Stimulated activated CD8-positive, alpha-beta memory T cell treated with anti-CD3 and anti-CD28 coated beads, Interleukin-7, amount 100 ng/mL, for 24 hours (primary cell): ENCODE results near the gene GNAS-AS1.

Experiments
- DNase-seq: peaks from one replicate; pipeline ENCODE4 v3.0.0-alpha.2; 2020; ENCODE audit warnings: low read depth

Gene GNAS-AS1

DNA sequence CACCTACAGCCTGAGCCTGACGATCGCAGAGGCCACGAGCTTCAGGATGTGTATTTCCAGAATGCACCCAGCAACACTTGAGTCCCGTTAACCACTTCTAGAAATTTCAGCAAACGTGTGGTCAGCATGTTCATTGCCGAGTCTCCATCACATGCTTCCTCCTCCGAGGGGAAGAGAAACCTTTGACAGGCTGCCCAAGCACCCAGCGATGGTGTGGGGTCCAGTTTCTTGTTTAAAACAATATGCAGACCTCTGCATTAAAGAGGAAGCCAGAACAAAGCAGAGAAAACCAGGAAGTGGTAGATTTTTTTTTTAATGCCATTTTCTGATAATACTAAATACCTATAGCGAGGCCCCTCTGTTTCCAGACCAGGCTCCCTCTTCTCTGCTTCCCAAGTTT is 71.9 kb downstream of the GNAS-AS1 start:
- no peak for DNase-seq

- no peak for DNase-seq
Measured at GRCh38 chr20:58777657-58778056, 73.0 kb downstream of the GNAS-AS1 start.

DNA sequence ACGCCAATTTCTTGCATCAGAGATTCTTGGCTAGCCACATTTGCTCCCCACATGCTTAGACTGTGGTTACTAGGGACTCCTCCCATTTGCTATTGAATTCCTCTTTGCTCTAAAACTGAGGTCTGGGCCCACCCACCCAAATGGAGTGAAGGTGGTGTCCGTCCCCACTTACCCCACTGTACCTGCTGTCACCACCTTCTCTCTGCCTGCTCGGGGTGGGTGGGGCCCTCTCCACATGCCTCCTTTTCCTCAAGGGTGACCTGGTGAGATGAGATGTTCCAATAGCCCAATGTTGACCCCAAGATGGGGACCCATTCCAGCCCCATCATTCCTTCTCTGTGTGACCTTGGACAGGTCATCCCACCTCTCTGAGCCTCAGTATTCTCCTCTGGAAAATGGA is 74.6 kb downstream of the GNAS-AS1 start:
- DNase-seq = no peak

GRCh38 chr20:58775371-58775770 is 75.3 kb downstream of the GNAS-AS1 start:
- no peak for DNase-seq

DNA sequence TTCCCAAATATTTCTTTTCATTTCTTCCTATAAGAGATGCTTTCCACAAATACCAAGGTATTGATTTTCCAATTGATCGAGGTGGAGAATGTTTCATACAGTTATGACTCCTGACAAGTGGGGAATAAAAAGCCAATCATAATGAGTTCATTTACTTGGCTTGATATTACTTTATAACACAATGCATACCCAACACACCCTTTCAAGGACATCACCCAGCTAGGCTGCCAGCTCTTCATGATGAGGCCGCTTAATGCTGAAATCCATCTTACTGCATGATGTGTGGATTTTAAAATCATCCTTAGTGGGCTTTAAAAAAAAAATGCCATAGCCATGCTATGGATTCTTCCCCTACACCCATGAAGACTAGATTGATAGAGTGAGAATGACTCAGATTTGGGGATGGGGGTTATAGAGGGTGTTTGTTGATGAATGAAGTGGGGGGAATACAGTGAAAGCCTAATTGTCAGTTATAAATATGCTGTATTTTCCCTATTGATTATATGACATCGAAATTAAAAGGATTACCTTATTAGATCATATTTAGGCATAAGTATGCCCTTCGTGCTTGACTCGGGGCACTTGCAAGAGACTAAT is 75.9 kb downstream of the GNAS-AS1 start:
- DNase-seq = no peak

DNA sequence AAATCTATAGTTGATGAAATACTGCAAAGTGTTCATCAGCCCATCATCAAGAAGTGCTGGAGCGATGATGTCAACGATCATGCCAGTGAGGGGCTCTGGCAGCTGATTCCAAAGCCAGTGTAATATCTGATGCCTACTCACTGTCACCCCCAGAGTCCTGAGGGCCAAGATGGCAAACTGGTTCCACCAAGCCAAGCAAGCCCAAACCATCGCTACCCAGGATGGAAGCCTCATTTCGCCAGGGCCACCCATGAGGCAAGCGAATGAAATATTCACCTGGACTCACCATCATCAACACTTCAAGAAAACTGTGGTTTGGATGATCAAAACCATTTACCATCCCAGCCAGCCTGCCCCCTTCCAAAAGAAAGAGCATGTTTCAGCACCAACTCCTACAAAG is 76.5 kb downstream of the GNAS-AS1 start:
- DNase-seq = no peak

DNA sequence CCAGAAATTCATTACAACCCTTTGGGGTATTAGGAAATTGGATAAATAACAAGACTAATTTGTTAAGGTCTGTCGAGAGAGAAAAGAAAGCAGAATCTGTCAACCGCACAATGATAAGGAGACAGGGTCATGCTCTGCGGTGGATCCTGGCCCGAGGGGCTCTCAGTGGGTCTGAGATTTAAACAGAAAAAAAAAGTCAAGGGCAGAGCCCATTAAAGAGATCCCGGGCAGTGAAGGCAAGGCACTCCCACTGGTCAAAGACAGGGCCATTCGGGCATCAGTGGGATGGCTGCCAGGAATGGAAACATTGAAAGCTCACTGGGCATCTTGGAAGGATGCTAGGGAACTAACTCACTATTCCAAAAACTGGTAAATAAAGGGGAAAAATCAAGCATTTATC is 77.9 kb downstream of the GNAS-AS1 start:
- no peak for DNase-seq
